H9 (cell line): Measurements from ENCODE around the gene PCDHB13. TPM values are rescaled to one million over a fixed set of nuclear protein-coding genes. Genes with fewer than 3 reads are reported as not detected.

Source experiments
- DNase-seq: peaks from one replicate; pipeline ENCODE4 v3.0.0-alpha.2; 2017
- H2AFZ ChIP-seq: one replicate; pipeline ENCODE4 v1.6.1; 2013; ENCODE audit warnings: mild to moderate bottlenecking, low read length, control low read depth, moderate library complexity
- H2AK5ac ChIP-seq: 2 replicates; pipeline ENCODE4 v1.6.1; 2013; ENCODE audit warnings: low read length, control low read depth, mixed read lengths; ENCODE audit not compliant: insufficient read length
- H2BK120ac ChIP-seq: one replicate; pipeline ENCODE4 v1.6.1; 2013; ENCODE audit warnings: low read depth, mild to moderate bottlenecking, low read length, control low read depth, inconsistent platforms; ENCODE audit not compliant: poor library complexity, severe bottlenecking
- H2BK12ac ChIP-seq: 2 replicates; pipeline ENCODE4 v1.6.1; 2013; ENCODE audit warnings: low read length, control low read depth, mixed read lengths, low read depth; ENCODE audit not compliant: insufficient read length
- H2BK15ac ChIP-seq: 2 replicates; pipeline ENCODE4 v1.6.1; 2013; ENCODE audit warnings: low read depth, low read length, control low read depth
- H2BK20ac ChIP-seq: one replicate; pipeline ENCODE4 v1.6.1; 2013; ENCODE audit warnings: low read depth, mild to moderate bottlenecking, low read length, control low read depth, inconsistent platforms; ENCODE audit not compliant: poor library complexity, severe bottlenecking
- H2BK5ac ChIP-seq: 2 replicates; pipeline ENCODE4 v1.6.1; 2013; ENCODE audit warnings: low read length, control low read depth, mixed read lengths; ENCODE audit not compliant: insufficient read length
- H3K14ac ChIP-seq: 2 replicates; pipeline ENCODE4 v1.6.1; 2013; ENCODE audit warnings: low read length, control low read depth; ENCODE audit not compliant: insufficient read depth
- H3K18ac ChIP-seq: 2 replicates; pipeline ENCODE4 v1.6.1; 2013; ENCODE audit warnings: low read depth, mild to moderate bottlenecking, mixed read lengths, low read length, control low read depth; ENCODE audit not compliant: insufficient read length
- H3K23ac ChIP-seq: 2 replicates; pipeline ENCODE4 v1.6.1; 2013; ENCODE audit warnings: low read length, control low read depth, mixed read lengths, low read depth; ENCODE audit not compliant: insufficient read length
- H3K23me2 ChIP-seq: 2 replicates; pipeline ENCODE4 v1.6.1; 2013; ENCODE audit warnings: low read depth, mild to moderate bottlenecking, mixed read lengths, low read length, control low read depth; ENCODE audit not compliant: insufficient read length, poor library complexity, severe bottlenecking
- H3K27ac ChIP-seq: 2 replicates; pipeline ENCODE4 v1.5.1; 2013; ENCODE audit warnings: low read length, control low read depth, mixed read lengths, low read depth; ENCODE audit not compliant: insufficient read length
- H3K27me3 ChIP-seq: 2 replicates; pipeline ENCODE4 v1.6.1; 2013; ENCODE audit warnings: low read length, control low read depth, inconsistent platforms; ENCODE audit not compliant: insufficient read depth
- H3K4ac ChIP-seq: 2 replicates; pipeline ENCODE4 v1.6.1; 2013; ENCODE audit warnings: low read depth, mild to moderate bottlenecking, control low read depth, inconsistent platforms, low read length, moderate library complexity
- H3K4me1 ChIP-seq: 2 replicates; pipeline ENCODE4 v1.6.1; 2013; ENCODE audit warnings: low read length, control low read depth, inconsistent platforms; ENCODE audit not compliant: insufficient read depth
- H3K4me2 ChIP-seq: 2 replicates; pipeline ENCODE4 v1.6.1; 2013; ENCODE audit warnings: low read length, control low read depth, mixed read lengths; ENCODE audit not compliant: insufficient read length, insufficient read depth
- H3K56ac ChIP-seq: 2 replicates; pipeline ENCODE4 v1.6.1; 2013; ENCODE audit warnings: low read depth, mild to moderate bottlenecking, mixed read lengths, low read length, control low read depth; ENCODE audit not compliant: insufficient read length
- H3K79me1 ChIP-seq: 2 replicates; pipeline ENCODE4 v1.6.1; 2013; ENCODE audit warnings: low read depth, mild to moderate bottlenecking, moderate library complexity, low read length, control low read depth, inconsistent platforms; ENCODE audit not compliant: insufficient read depth, poor library complexity, severe bottlenecking
- H3K79me2 ChIP-seq: 2 replicates; pipeline ENCODE4 v1.6.1; 2013; ENCODE audit warnings: low read length, control low read depth, inconsistent platforms; ENCODE audit not compliant: insufficient read depth
- H3K9ac ChIP-seq: 2 replicates; pipeline ENCODE4 v1.6.1; 2013; ENCODE audit warnings: low read length, control low read depth, mixed read lengths; ENCODE audit not compliant: insufficient read length; ENCODE audit errors: extremely low read depth
- H3K9me3 ChIP-seq: one replicate; pipeline ENCODE4 v1.6.1; 2013; ENCODE audit warnings: low read depth, low read length, inconsistent platforms; ENCODE audit not compliant: control insufficient read depth
- H3T11ph ChIP-seq: one replicate; pipeline ENCODE4 v1.6.1; 2013; ENCODE audit warnings: mild to moderate bottlenecking, low read length, control low read depth, inconsistent platforms
- H4K20me1 ChIP-seq: one replicate; pipeline ENCODE4 v1.6.1; 2013; ENCODE audit not compliant: control insufficient read depth, insufficient read length, insufficient read depth
- H4K5ac ChIP-seq: 2 replicates; pipeline ENCODE4 v1.6.1; 2013; ENCODE audit warnings: low read depth, mild to moderate bottlenecking, mixed read lengths, low read length, control low read depth; ENCODE audit not compliant: insufficient read length
- H4K8ac ChIP-seq: replicated peaks from 2 replicates; pipeline ENCODE4 v1.6.1; 2013; ENCODE audit warnings: low read length, control low read depth, mixed read lengths, low read depth; ENCODE audit not compliant: insufficient read length
- H4K91ac ChIP-seq: 2 replicates; pipeline ENCODE4 v1.6.1; 2013; ENCODE audit warnings: low read depth, mild to moderate bottlenecking, moderate library complexity, mixed read lengths, low read length, control low read depth; ENCODE audit not compliant: insufficient read length
- H3K27ac Mint-ChIP-seq, 3 experiments: 2 replicates in 2 of 3; 3 replicates in 1 of 3; pipeline ENCODE4 v1.8.0; 2020 to 2021; ENCODE audit warnings: mixed read lengths in 3 of 3, mild to moderate bottlenecking in 1 of 3, moderate library complexity in 1 of 3
- H3K27me3 Mint-ChIP-seq: 2 replicates; pipeline ENCODE4 v1.8.0; 2021; ENCODE audit warnings: low read depth, mild to moderate bottlenecking, moderate library complexity, mixed read lengths
- H3K36me3 Mint-ChIP-seq, 3 experiments: 2 replicates in 2 of 3; 3 replicates in 1 of 3; pipeline ENCODE4 v1.8.0; 2020 to 2021; ENCODE audit warnings: low read depth in 3 of 3, mixed read lengths in 3 of 3; ENCODE audit not compliant: insufficient read depth in 1 of 3
- H3K4me1 Mint-ChIP-seq, 2 experiments: 2 replicates each; pipeline ENCODE4 v1.8.0; 2020; ENCODE audit warnings: mixed read lengths in 2 of 2
- H3K4me3 Mint-ChIP-seq, 2 experiments: 2 replicates in 1 of 2; 3 replicates in 1 of 2; pipeline ENCODE4 v1.8.0; 2020 to 2021; ENCODE audit warnings: mild to moderate bottlenecking in 2 of 2, mixed read lengths in 2 of 2, moderate library complexity in 1 of 2
- H3K9me3 Mint-ChIP-seq, 2 experiments: 2 replicates in 1 of 2; 3 replicates in 1 of 2; pipeline ENCODE4 v1.8.0; 2020; ENCODE audit warnings: mild to moderate bottlenecking in 2 of 2, mixed read lengths in 2 of 2, moderate library complexity in 1 of 2
- CTCF ChIP-seq: fragments of 200-600 bp; sonication (generic); conservative IDR thresholded peaks from 3 replicates; pipeline ENCODE4 v1.8.0; 2021; ENCODE audit warnings: antibody characterized with exemption, mild to moderate bottlenecking
- WGBS: extraction: QIAGEN DNeasy Blood & Tissue Kit; methylation state at CpG from one replicate; pipeline ENCODE4 v1.1.7; 2013; ENCODE audit warnings: missing lambda C conversion rate, low lambda C conversion rate, mixed read lengths; ENCODE audit not compliant: insufficient read length; ENCODE audit errors: extremely low coverage; 5-methylcytosine and 5-hydroxymethylcytosine counted together
- total RNA-seq: library from RNA; stranded (reverse); gene quantifications from 2 replicates; pipeline ENCODE4 v1.2.1, GENCODE V29; 2021

Gene PCDHB13
- total RNA-seq, 1 experiment from 2014 or later, result 1.7 TPM

- H3K4me3 Mint-ChIP-seq, result no peak overlapping the region
These were observed 47.5 kb downstream of the PCDHB13 start for GRCh38 chr5:141261238-141261546.

More at GRCh38 chr5:141261238-141261546, 47.5 kb downstream of the PCDHB13 start:
- H3K27ac ChIP-seq, result no peak overlapping the region
- no peak overlapping the region for H3K18ac ChIP-seq
- no peak overlapping the region for H3K9ac ChIP-seq
- H2BK12ac ChIP-seq, result no peak overlapping the region
- H4K20me1 ChIP-seq, result no peaks in the 10 kb centered on the region
- no peak overlapping the region for H2BK120ac ChIP-seq
- Mint-ChIP-seq H3K36me3 (peaks cover 15 to 66% (median 47%) of the 10 kb centered on the region in 3 experiments), H3K9me3 (peaks cover 88 to 98% of the 10 kb centered on the region in 2 experiments), H3K27me3 (peaks cover 1% of the 10 kb centered on the region; the same call in 1 of the 2 replicates), H3K27ac (no peak overlapping the region), H3K4me1 (no peaks in the 10 kb centered on the region)
- no peak for TF ChIP-seq CTCF
- no CpG with 5 or more reads among the region's 1 CpG for WGBS
- no peak overlapping the region for H3K56ac ChIP-seq
- H2BK20ac ChIP-seq, result no peak overlapping the region
- H3K79me2 ChIP-seq, result no peaks in the 10 kb centered on the region
- H3K4me1 ChIP-seq, result no peaks in the 10 kb centered on the region
- no peaks in the 10 kb centered on the region for H3K27me3 ChIP-seq
- H3K79me1 ChIP-seq, result no peaks in the 10 kb centered on the region
- no peak for DNase-seq
- no peak overlapping the region for H4K5ac ChIP-seq
- H2AFZ ChIP-seq, result no peak overlapping the region
- no peak overlapping the region for H2BK5ac ChIP-seq
- no peaks in the 10 kb centered on the region for H3K23me2 ChIP-seq
- H3K14ac ChIP-seq, result no peak overlapping the region
- H2BK15ac ChIP-seq, result no peak overlapping the region
- H3K4me2 ChIP-seq, result no peak overlapping the region
- H3T11ph ChIP-seq, result no peak overlapping the region
- no peak overlapping the region for H2AK5ac ChIP-seq
- peaks cover 67% of the 10 kb centered on the region for H3K9me3 ChIP-seq
- H3K4ac ChIP-seq, result no peak overlapping the region
- no peak overlapping the region for H4K91ac ChIP-seq
- no peak overlapping the region for H3K23ac ChIP-seq
- H4K8ac ChIP-seq, result no peak overlapping the region

Other genes with a start within 250 kb of the PCDHB13 start
- 4.8 and 5.4 TPM in 2 replicates for gene PCDHAC2, start 247.4 kb upstream of the PCDHB13 start, total RNA-seq
- gene PCDHB1, start 162.5 kb upstream of the PCDHB13 start, total RNA-seq, result 0.07 and 0.11 TPM in 2 replicates
- gene PCDHB2, start 119.3 kb upstream of the PCDHB13 start, total RNA-seq, result 26.3 and 27.7 TPM in 2 replicates
- 2.0 and 2.3 TPM in 2 replicates for gene PCDHB3, start 113.4 kb upstream of the PCDHB13 start, total RNA-seq
- gene PCDHB4, start 92.1 kb upstream of the PCDHB13 start, total RNA-seq, result 1.3 and 1.6 TPM in 2 replicates
- 2.8 and 2.9 TPM in 2 replicates for gene PCDHB5, start 78.7 kb upstream of the PCDHB13 start, total RNA-seq
- 0.22 TPM in 1 of 2 replicates, not detected in the other for gene PCDHB6, start 63.9 kb upstream of the PCDHB13 start, total RNA-seq
- gene PCDHB7, start 41.3 kb upstream of the PCDHB13 start, total RNA-seq, result 0.42 and 0.52 TPM in 2 replicates
- 0.57 and 0.86 TPM in 2 replicates for gene PCDHB8, start 36.1 kb upstream of the PCDHB13 start, total RNA-seq
- gene PCDHB16, start 31.5 kb upstream of the PCDHB13 start, total RNA-seq, result 6.5 and 8.0 TPM in 2 replicates
- 2.6 and 2.9 TPM in 2 replicates for gene PCDHB9, start 26.8 kb upstream of the PCDHB13 start, total RNA-seq
- 1.5 and 1.6 TPM in 2 replicates for gene PCDHB10, start 21.6 kb upstream of the PCDHB13 start, total RNA-seq
- gene PCDHB11, start 14.3 kb upstream of the PCDHB13 start, total RNA-seq, result 1.9 and 2.0 TPM in 2 replicates
- gene PCDHB12, start 5.2 kb upstream of the PCDHB13 start, total RNA-seq, result 2.3 and 3.1 TPM in 2 replicates
- 1.5 and 2.4 TPM in 2 replicates for gene PCDHB14, start 9.4 kb downstream of the PCDHB13 start, total RNA-seq
- 5.2 and 7.0 TPM in 2 replicates for gene PCDHB15, start 31.5 kb downstream of the PCDHB13 start, total RNA-seq
- gene SLC25A2, start 90.1 kb downstream of the PCDHB13 start, total RNA-seq, result not detected in 2 replicates
- gene TAF7, start 106.9 kb downstream of the PCDHB13 start, total RNA-seq, result 90.3 TPM in 2 replicates
- 0.63 and 0.72 TPM in 2 replicates for gene PCDHGA1, start 116.6 kb downstream of the PCDHB13 start, total RNA-seq
- 0.90 and 1.1 TPM in 2 replicates for gene PCDHGA2, start 124.8 kb downstream of the PCDHB13 start, total RNA-seq
- 0.88 and 0.94 TPM in 2 replicates for gene PCDHGA3, start 129.9 kb downstream of the PCDHB13 start, total RNA-seq
- 5.0 and 5.2 TPM in 2 replicates for gene PCDHGB1, start 136.2 kb downstream of the PCDHB13 start, total RNA-seq
- gene PCDHGA4, start 141.1 kb downstream of the PCDHB13 start, total RNA-seq, result 2.3 and 2.6 TPM in 2 replicates
- 3.2 and 3.8 TPM in 2 replicates for gene PCDHGB2, start 146.1 kb downstream of the PCDHB13 start, total RNA-seq
- gene PCDHGA5, start 150.2 kb downstream of the PCDHB13 start, total RNA-seq, result 1.1 and 1.3 TPM in 2 replicates
- gene PCDHGB3, start 156.3 kb downstream of the PCDHB13 start, total RNA-seq, result 1.6 and 1.7 TPM in 2 replicates
- 1.5 and 1.7 TPM in 2 replicates for gene PCDHGA6, start 160.0 kb downstream of the PCDHB13 start, total RNA-seq
- 0.83 and 0.88 TPM in 2 replicates for gene PCDHGA7, start 168.8 kb downstream of the PCDHB13 start, total RNA-seq
- gene PCDHGB4, start 173.8 kb downstream of the PCDHB13 start, total RNA-seq, result 3.8 and 4.2 TPM in 2 replicates
- 0.90 and 1.0 TPM in 2 replicates for gene PCDHGA8, start 178.7 kb downstream of the PCDHB13 start, total RNA-seq
- gene PCDHGB5, start 184.0 kb downstream of the PCDHB13 start, total RNA-seq, result 3.6 and 3.8 TPM in 2 replicates
- 0.83 and 1.3 TPM in 2 replicates for gene PCDHGA9, start 188.9 kb downstream of the PCDHB13 start, total RNA-seq
- gene PCDHGB6, start 194.1 kb downstream of the PCDHB13 start, total RNA-seq, result 5.5 and 6.0 TPM in 2 replicates
- 12.5 and 15.1 TPM in 2 replicates for gene PCDHGA10, start 199.1 kb downstream of the PCDHB13 start, total RNA-seq
- 6.8 and 7.7 TPM in 2 replicates for gene PCDHGB7, start 203.8 kb downstream of the PCDHB13 start, total RNA-seq
- 2.6 and 2.7 TPM in 2 replicates for gene PCDHGA11, start 207.1 kb downstream of the PCDHB13 start, total RNA-seq
- gene PCDHGA12, start 216.6 kb downstream of the PCDHB13 start, total RNA-seq, result 1.3 and 1.4 TPM in 2 replicates